Sigmoid colon (tissue), 7 donors: ENCODE results near the gene AKIRIN1. TPM values are rescaled to one million over a fixed set of nuclear protein-coding genes. Genes with fewer than 3 reads are reported as not detected.

Source experiments
- DNase-seq: peaks from one replicate; pipeline ENCODE4 v3.0.0-alpha.2; 2019
- H3K27ac ChIP-seq, 4 donors: fragments of 200-600 bp; sonication (generic); one replicate each; pipeline ENCODE4 v1.5.1; 2016 to 2019; ENCODE audit warnings: mild to moderate bottlenecking in 1 of 4
- H3K27me3 ChIP-seq, 3 donors: fragments of 200-600 bp; sonication (generic); one replicate each; pipeline ENCODE4 v1.5.1; 2019; ENCODE audit warnings: mild to moderate bottlenecking in 1 of 3
- H3K36me3 ChIP-seq, 4 donors: fragments of 200-600 bp; sonication (generic); one replicate each; pipeline ENCODE4 v1.5.1; 2016 to 2019
- H3K4me1 ChIP-seq, 4 donors: fragments of 200-600 bp; sonication (generic); one replicate each; pipeline ENCODE4 v1.5.1; 2017 to 2019
- H3K4me3 ChIP-seq, 4 donors: fragments of 200-600 bp; sonication (generic); one replicate each; pipeline ENCODE4 v1.5.1; 2017 to 2019; ENCODE audit warnings: mild to moderate bottlenecking in 2 of 4, moderate library complexity in 1 of 4
- H3K9me3 ChIP-seq, 4 donors: fragments of 200-600 bp in 3 of 4; sonication (generic) in 3 of 4; one replicate each; pipeline versions ENCODE4 v1.5.1 to v1.6.1; 2013 to 2019
- CTCF ChIP-seq, 4 experiments: fragments of 450-650 bp in 3 of 4; fragments of 200-600 bp in 1 of 4; IDR thresholded peaks; one replicate each; pipeline ENCODE4 v1.5.1; 2016 to 2019; ENCODE audit warnings: antibody characterized with exemption in 4 of 4, mild to moderate bottlenecking in 3 of 4, moderate library complexity in 2 of 4
- EP300 ChIP-seq, 4 donors: sonication (generic); formaldehyde crosslinking; IDR thresholded peaks; one replicate each; pipeline ENCODE4 v1.6.1; 2017; ENCODE audit warnings: antibody characterized with exemption in 4 of 4
- POLR2A ChIP-seq, 2 donors: fragments of 450-650 bp; IDR thresholded peaks; one replicate each; pipeline ENCODE4 v1.6.1; 2016; ENCODE audit warnings: antibody characterized with exemption in 2 of 2, mild to moderate bottlenecking in 2 of 2, moderate library complexity in 2 of 2
- POLR2AphosphoS5 ChIP-seq, 4 donors: sonication (generic); formaldehyde crosslinking; IDR thresholded peaks; one replicate each; pipeline ENCODE4 v1.6.1; 2017; ENCODE audit warnings: antibody characterized with exemption in 4 of 4
- WGBS, 2 donors: extraction: QIAGEN DNeasy Blood & Tissue Kit; methylation state at CpG; one replicate each; pipeline ENCODE4 v1.1.7; 2013; 5-methylcytosine and 5-hydroxymethylcytosine counted together
- intact Hi-C: fragments of 100-400 bp; cut with DNase I; formaldehyde crosslinking; loops from one replicate; pipeline ENCODE4 v1.15.1; 2023
- polyA plus RNA-seq, 3 donors: library from polyadenylated mRNA; stranded (reverse); fragments of 200-250 nt; gene quantifications; one replicate each; pipeline ENCODE4 v1.2.3, GENCODE V29; 2013
- total RNA-seq, 4 donors: library from RNA; depleted of rRNA; stranded (reverse); fragments of >200 nt; gene quantifications; one replicate each; pipeline ENCODE4 v1.1.0, GENCODE V29; 2016
- donor health status: healthy with polysubstance abuse.
- donor health status: Bipolar disorder and iron deficiency.
- donor health status: healthy.

Gene AKIRIN1
- total and polyA plus RNA-seq, 7 donors = 28.4 to 59.2 (median 51.5) TPM

GRCh38 chr1:38990386-38990737 lies 714 bp upstream of the AKIRIN1 start:
- WGBS, 2 donors = 10 to 33% methylated on average over 5 of the region's 5 CpGs
- peaks cover 0 to 30% (median 24%) of the 10 kb centered on the region in 4 donors for H3K4me1 ChIP-seq
- H3K27me3 ChIP-seq = no peaks in the 10 kb centered on the region
- H3K27ac ChIP-seq = peak overlapping the region; percentile 97 to 100 (median 98)
- DNase-seq = no peak
- peak overlapping the region; percentile 59 to 100 (median 98) for H3K4me3 ChIP-seq
- H3K36me3 ChIP-seq = peaks cover 0 to 4% (median 0%) of the 10 kb centered on the region in 4 donors
- H3K9me3 ChIP-seq = no peaks in the 10 kb centered on the region
- intact Hi-C loops = loop anchor here (1.0 kb wide), 1 partner anchor 117 kb away; the partner anchor contains the start of gene MYCBP
- no peak for TF ChIP-seq CTCF (IDR thresholded peaks at IDR 0.05)
- TF ChIP-seq POLR2AphosphoS5 (IDR thresholded peaks at IDR 0.05) = no peak
- no peak for TF ChIP-seq EP300 (IDR thresholded peaks at IDR 0.05)
- TF ChIP-seq POLR2A (IDR thresholded peaks at IDR 0.05) = no peak

GRCh38 chr1:38991638-38992411 lies 749 bp downstream of the AKIRIN1 start:
- Histone ChIP-seq H3K4me1 (peaks cover 0 to 41% (median 35%) of the 10 kb centered on the region in 4 donors), H3K4me3 (peak overlapping the region; percentile 59 to 100 (median 98)), H3K27ac (peak overlapping the region; percentile 97 to 100 (median 98)), H3K27me3 (no peaks in the 10 kb centered on the region), H3K9me3 (no peaks in the 10 kb centered on the region), H3K36me3 (peaks cover 0 to 13% (median 2%) of the 10 kb centered on the region in 4 donors)
- DNase-seq = peak; percentile 79
- TF ChIP-seq CTCF (IDR thresholded peaks at IDR 0.05) (no peak), POLR2A (IDR thresholded peaks at IDR 0.05) (no peak), EP300 (IDR thresholded peaks at IDR 0.05) (no peak), POLR2AphosphoS5 (IDR thresholded peaks at IDR 0.05) (no peak)
- intact Hi-C loops = loop anchor here (1.0 kb wide), 2 partner anchors 34 to 133 kb away; partner anchors contain the start of genes NDUFS5 and RRAGC
- 1% methylated on average over 30 of the region's 30 CpGs for WGBS, 2 donors

GRCh38 chr1:38992412-38993111 lies 1.5 kb downstream of the AKIRIN1 start:
- Histone ChIP-seq H3K27me3 (no peaks in the 10 kb centered on the region), H3K9me3 (no peaks in the 10 kb centered on the region), H3K4me1 (peaks cover 0 to 49% (median 43%) of the 10 kb centered on the region in 4 donors), H3K36me3 (peaks cover 0 to 13% (median 2%) of the 10 kb centered on the region in 4 donors), H3K4me3 (peak overlapping the region; percentile 59 to 100 (median 98)), H3K27ac (peak overlapping the region; percentile 97 to 100 (median 98))
- intact Hi-C loops = no loop called here
- TF ChIP-seq EP300 (IDR thresholded peaks at IDR 0.05) (no peak), POLR2AphosphoS5 (IDR thresholded peaks at IDR 0.05) (no peak), CTCF (IDR thresholded peaks at IDR 0.05) (no peak), POLR2A (IDR thresholded peaks at IDR 0.05) (no peak)
- WGBS, 2 donors = 17 to 27% methylated on average over 11 of the region's 11 CpGs
- DNase-seq = no peak

- Histone ChIP-seq H3K9me3 (no peaks in the 10 kb centered on the region), H3K27ac (no peak overlapping the region), H3K4me3 (no peak overlapping the region), H3K4me1 (peaks cover 0 to 61% (median 53%) of the 10 kb centered on the region in 4 donors), H3K36me3 (peaks cover 0 to 23% (median 11%) of the 10 kb centered on the region in 4 donors), H3K27me3 (no peaks in the 10 kb centered on the region)
- intact Hi-C loops = no loop called here
- 86 to 87% methylated on average over 5 of the region's 5 CpGs for WGBS, 2 donors
- TF ChIP-seq POLR2AphosphoS5 (IDR thresholded peaks at IDR 0.05) = no peak
- TF ChIP-seq EP300 (IDR thresholded peaks at IDR 0.05) = no peak
- no peak for TF ChIP-seq POLR2A (IDR thresholded peaks at IDR 0.05)
- TF ChIP-seq CTCF (IDR thresholded peaks at IDR 0.05) = no peak
- no peak for DNase-seq
Measured at GRCh38 chr1:38994196-38994595, 3.1 kb downstream of the AKIRIN1 start.
